Pons (tissue), 1 donor: ENCODE results near the gene NFAT5.
"Not testable (repeated sequence)": the region's sequence is repeated elsewhere in the genome, so short reads cannot be mapped to it uniquely, and the experiment has no call there.

ENCODE experiments used
- DNase-seq: peaks from one replicate; pipeline ENCODE4 v3.0.0-alpha.2; 2016; ENCODE audit warnings: low spot score

Gene NFAT5

GRCh38 chr16:69706256-69706974 lies 140.6 kb downstream of the NFAT5 start:
- no peak for DNase-seq

GRCh38 chr16:69706975-69707340 lies 141.2 kb downstream of the NFAT5 start:
- no peak for DNase-seq

GRCh38 chr16:69707920-69708683 lies 142.3 kb downstream of the NFAT5 start:
- DNase-seq, result no peak

GRCh38 chr16:69709456-69710084 lies 143.8 kb downstream of the NFAT5 start:
- DNase-seq, result peak; percentile 90

- DNase-seq, result no peak
Observed at GRCh38 chr16:69711115-69711740, 145.5 kb downstream of the NFAT5 start.

GRCh38 chr16:69712277-69712676 lies 146.5 kb downstream of the NFAT5 start:
- DNase-seq, result no peak

GRCh38 chr16:69712914-69713581 lies 147.3 kb downstream of the NFAT5 start:
- DNase-seq, result no peak

GRCh38 chr16:69717066-69717465 lies 151.3 kb downstream of the NFAT5 start:
- peak; percentile 58 for DNase-seq

- DNase-seq, result no peak
Observed at GRCh38 chr16:69718111-69718764, 152.5 kb downstream of the NFAT5 start.

GRCh38 chr16:69720822-69721430 lies 155.2 kb downstream of the NFAT5 start:
- DNase-seq, result no peak

- DNase-seq, result no peak
Observed at GRCh38 chr16:69721441-69721957, 155.7 kb downstream of the NFAT5 start.

GRCh38 chr16:69724414-69724873 lies 158.7 kb downstream of the NFAT5 start:
- DNase-seq, result no peak

GRCh38 chr16:69724981-69725479 lies 159.3 kb downstream of the NFAT5 start:
- DNase-seq, result no peak

- no peak for DNase-seq
Observed at GRCh38 chr16:69725480-69726312, 159.9 kb downstream of the NFAT5 start.

GRCh38 chr16:69726313-69727060 lies 160.7 kb downstream of the NFAT5 start, which contains the start of gene NQO1:
Gene NQO1, minus strand, starts transcription at chr16:69726560. Its CDS starts 121 bp downstream, at chr16:69726439.
- DNase-seq, result peak; percentile 82

- peak; percentile 64 for DNase-seq
Observed at GRCh38 chr16:69727916-69728270, 162.1 kb downstream of the NFAT5 start.

- DNase-seq, result not testable (repeated sequence)
Observed at GRCh38 chr16:69729030-69729429, 163.3 kb downstream of the NFAT5 start.

- DNase-seq, result not testable (repeated sequence)
Observed at GRCh38 chr16:69731280-69731679, 165.5 kb downstream of the NFAT5 start.

GRCh38 chr16:69732101-69732500 lies 166.3 kb downstream of the NFAT5 start:
- no peak for DNase-seq
